Peyer's patch (tissue), 4 donors: ENCODE data around the gene HUS1B. TPM values are rescaled to one million over a fixed set of nuclear protein-coding genes. Genes with fewer than 3 reads are reported as not detected.

Source experiments
- DNase-seq, 3 donors: peaks; one replicate each; pipeline ENCODE4 v3.0.0-alpha.2; 2017 to 2019
- H3K27ac ChIP-seq, 4 donors: fragments of 200-600 bp; sonication (generic); one replicate each; pipeline ENCODE4 v1.5.1; 2016 to 2019
- H3K27me3 ChIP-seq, 2 donors: fragments of 200-600 bp; sonication (generic); one replicate each; pipeline ENCODE4 v1.5.1; 2019
- H3K36me3 ChIP-seq, 3 donors: fragments of 200-600 bp; sonication (generic); one replicate each; pipeline ENCODE4 v1.5.1; 2016 to 2019
- H3K4me1 ChIP-seq, 4 donors: fragments of 200-600 bp; sonication (generic); one replicate each; pipeline ENCODE4 v1.5.1; 2016 to 2019
- H3K4me3 ChIP-seq, 4 donors: fragments of 200-600 bp; sonication (generic); 1 replicate in 3 of 4; 2 replicates in 1 of 4; pipeline ENCODE4 v1.5.1; 2016 to 2019; ENCODE audit warnings: mild to moderate bottlenecking in 1 of 4
- H3K9me3 ChIP-seq, 4 donors: fragments of 200-600 bp; sonication (generic); one replicate each; pipeline ENCODE4 v1.5.1; 2016 to 2019; ENCODE audit warnings: mild to moderate bottlenecking in 1 of 4
- POLR2A ChIP-seq, 2 donors: fragments of 450-650 bp; IDR thresholded peaks; one replicate each; pipeline ENCODE4 v1.5.1; 2017; ENCODE audit warnings: antibody characterized with exemption in 2 of 2, mild to moderate bottlenecking in 2 of 2, moderate library complexity in 2 of 2
- total RNA-seq, 4 donors: library from RNA; depleted of rRNA; stranded (reverse); fragments of >200 nt; gene quantifications; one replicate each; pipeline ENCODE4 v1.1.0, GENCODE V29; 2016
- TF ChIP-seq, protein P1 (sequence below), 6 experiments: fragments of 450-650 bp in 4 of 6; fragments of 200-600 bp in 2 of 6; sonication (generic) in 1 of 6; IDR thresholded peaks; one replicate each; pipeline ENCODE4 v1.5.1; 2017 to 2019; ENCODE audit warnings: antibody characterized with exemption in 6 of 6, mild to moderate bottlenecking in 3 of 6, moderate library complexity in 1 of 6

Gene HUS1B
- total RNA-seq, 4 donors from 2014 or later: 3.1 to 10.7 (median 4.8) TPM

GRCh38 chr6:652865-653264 lies 4.0 kb downstream of the HUS1B start:
- Histone ChIP-seq H3K27ac (no peak overlapping the region), H3K27me3 (no peaks in the 10 kb centered on the region), H3K36me3 (peaks cover 0 to 8% (median 0%) of the 10 kb centered on the region in 3 donors), H3K9me3 (no peaks in the 10 kb centered on the region), H3K4me1 (no peaks in the 10 kb centered on the region), H3K4me3 (no peak overlapping the region)
- TF ChIP-seq POLR2A (IDR thresholded peaks at IDR 0.05): no peak
- TF ChIP-seq, protein P1, sequence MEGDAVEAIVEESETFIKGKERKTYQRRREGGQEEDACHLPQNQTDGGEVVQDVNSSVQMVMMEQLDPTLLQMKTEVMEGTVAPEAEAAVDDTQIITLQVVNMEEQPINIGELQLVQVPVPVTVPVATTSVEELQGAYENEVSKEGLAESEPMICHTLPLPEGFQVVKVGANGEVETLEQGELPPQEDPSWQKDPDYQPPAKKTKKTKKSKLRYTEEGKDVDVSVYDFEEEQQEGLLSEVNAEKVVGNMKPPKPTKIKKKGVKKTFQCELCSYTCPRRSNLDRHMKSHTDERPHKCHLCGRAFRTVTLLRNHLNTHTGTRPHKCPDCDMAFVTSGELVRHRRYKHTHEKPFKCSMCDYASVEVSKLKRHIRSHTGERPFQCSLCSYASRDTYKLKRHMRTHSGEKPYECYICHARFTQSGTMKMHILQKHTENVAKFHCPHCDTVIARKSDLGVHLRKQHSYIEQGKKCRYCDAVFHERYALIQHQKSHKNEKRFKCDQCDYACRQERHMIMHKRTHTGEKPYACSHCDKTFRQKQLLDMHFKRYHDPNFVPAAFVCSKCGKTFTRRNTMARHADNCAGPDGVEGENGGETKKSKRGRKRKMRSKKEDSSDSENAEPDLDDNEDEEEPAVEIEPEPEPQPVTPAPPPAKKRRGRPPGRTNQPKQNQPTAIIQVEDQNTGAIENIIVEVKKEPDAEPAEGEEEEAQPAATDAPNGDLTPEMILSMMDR (IDR thresholded peaks at IDR 0.05): no peak
- DNase-seq: no peak

- DNase-seq: no peak
- TF ChIP-seq POLR2A (IDR thresholded peaks at IDR 0.05): no peak
- TF ChIP-seq, protein P1 (IDR thresholded peaks at IDR 0.05): no peak
- no peak overlapping the region for H3K4me3 ChIP-seq
- no peaks in the 10 kb centered on the region for H3K27me3 ChIP-seq
- no peaks in the 10 kb centered on the region for H3K9me3 ChIP-seq
- H3K36me3 ChIP-seq: no peaks in the 10 kb centered on the region
- H3K27ac ChIP-seq: no peak overlapping the region
- no peaks in the 10 kb centered on the region for H3K4me1 ChIP-seq
Observed at GRCh38 chr6:650098-650497, 6.8 kb downstream of the HUS1B start.

- Histone ChIP-seq H3K36me3 (no peaks in the 10 kb centered on the region), H3K27ac (no peak overlapping the region), H3K27me3 (no peaks in the 10 kb centered on the region), H3K4me3 (no peak overlapping the region), H3K9me3 (no peaks in the 10 kb centered on the region), H3K4me1 (no peaks in the 10 kb centered on the region)
- TF ChIP-seq, protein P1 (IDR thresholded peaks at IDR 0.05): no peak
- TF ChIP-seq POLR2A (IDR thresholded peaks at IDR 0.05): no peak
- DNase-seq: no peak
Observed at GRCh38 chr6:642805-643204, 14.1 kb downstream of the HUS1B start.

DNA sequence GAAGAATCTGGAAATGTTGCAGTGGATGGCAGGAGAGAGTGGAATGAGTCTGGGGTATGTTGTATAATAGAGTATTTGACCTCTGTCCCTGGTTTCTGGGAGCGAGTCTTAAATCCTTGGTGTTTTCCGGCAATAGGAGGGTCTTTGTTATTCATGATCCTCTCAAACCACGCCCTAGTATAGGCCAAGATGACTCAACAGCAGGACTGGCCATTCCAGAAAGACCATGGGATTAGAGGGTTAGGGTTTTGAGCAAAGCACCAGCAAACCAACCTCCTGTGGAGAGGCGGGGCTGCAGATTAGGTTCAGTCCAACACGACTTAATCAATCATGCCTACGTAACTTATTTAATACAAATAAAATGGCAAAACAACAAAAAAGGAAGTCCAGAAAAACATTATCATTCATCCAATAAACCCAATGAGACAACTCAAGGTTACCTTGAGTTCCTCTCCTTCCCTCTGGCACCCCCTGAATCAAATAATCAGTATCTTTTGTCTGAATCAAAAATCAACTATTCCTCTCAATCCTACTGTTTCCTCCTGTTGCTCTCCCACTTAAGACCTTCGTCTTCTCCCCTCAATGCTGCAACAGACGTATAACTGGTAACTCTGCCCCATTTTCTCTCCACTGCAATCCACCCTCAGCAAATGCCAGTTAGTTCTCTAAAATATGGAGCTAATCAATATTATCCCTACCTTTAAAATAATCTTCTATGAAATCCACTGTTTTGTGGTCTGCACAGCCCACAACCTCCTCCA lies 15.5 kb downstream of the HUS1B start:
- no peak overlapping the region for H3K27ac ChIP-seq
- H3K27me3 ChIP-seq: no peaks in the 10 kb centered on the region
- TF ChIP-seq POLR2A (IDR thresholded peaks at IDR 0.05): no peak
- TF ChIP-seq, protein P1 (IDR thresholded peaks at IDR 0.05): no peak
- no peaks in the 10 kb centered on the region for H3K9me3 ChIP-seq
- no peak for DNase-seq
- peaks cover 0 to 13% (median 0%) of the 10 kb centered on the region in 3 donors for H3K36me3 ChIP-seq
- H3K4me1 ChIP-seq: no peaks in the 10 kb centered on the region
- no peak overlapping the region for H3K4me3 ChIP-seq

DNA sequence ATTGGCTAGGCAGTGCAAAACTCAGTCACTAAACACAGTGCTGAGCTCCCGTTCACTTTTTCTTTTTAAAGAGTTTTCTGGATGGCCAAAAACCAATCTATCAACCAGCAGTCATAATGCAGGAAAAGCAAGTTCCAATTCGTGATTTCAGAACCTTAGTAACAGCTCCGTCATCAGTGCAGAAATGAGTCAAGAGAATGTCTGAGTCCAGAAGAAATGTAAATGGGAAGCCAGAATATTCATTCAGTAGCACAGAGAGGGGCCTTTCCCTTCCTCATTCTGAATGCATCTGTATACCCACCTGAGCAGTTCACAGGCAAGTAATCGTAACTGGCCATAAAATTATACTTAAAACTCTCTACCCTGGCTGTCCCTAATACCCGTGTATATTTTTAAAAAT lies 20.4 kb downstream of the HUS1B start:
- peaks cover 0 to 23% (median 0%) of the 10 kb centered on the region in 3 donors for H3K36me3 ChIP-seq
- no peak for DNase-seq
- H3K27me3 ChIP-seq: no peaks in the 10 kb centered on the region
- no peaks in the 10 kb centered on the region for H3K4me1 ChIP-seq
- H3K9me3 ChIP-seq: no peaks in the 10 kb centered on the region
- H3K4me3 ChIP-seq: no peak overlapping the region
- no peak overlapping the region for H3K27ac ChIP-seq
- TF ChIP-seq, protein P1 (IDR thresholded peaks at IDR 0.05): no peak
- TF ChIP-seq POLR2A (IDR thresholded peaks at IDR 0.05): no peak
